ENCODE data around the gene MTHFD2.

- TF ChIP-seq POLR2AphosphoS5 (IDR thresholded peaks at IDR 0.05; ENCODE audit: borderline replicate concordance, low read depth, low read length) (no peak), FOXP2 (optimal IDR thresholded peaks at IDR 0.05; ENCODE audit: control extremely low read depth, extremely low read length, insufficient read depth) (no peak)
These were observed 33.7 kb upstream of the MTHFD2 start for GRCh38 chr2:74164761-74165160.

Measured in SK-N-MC (cell line).